ENCODE measurements around the gene GPM6B.

Gene GPM6B

GRCh38 chrX:13816643-13817627 is at the start of gene GPM6B:
Gene GPM6B (minus strand): TSS chrX:13817093. CDS start chrX:13816904, 189 bp downstream.
- no peak for DNase-seq

- no peak for DNase-seq
Observed at GRCh38 chrX:13864264-13864663, 47.4 kb upstream of the GPM6B start.

- DNase-seq: no peak
Observed at GRCh38 chrX:13863324-13863723, 46.4 kb upstream of the GPM6B start.

GRCh38 chrX:13859724-13860123 is 42.8 kb upstream of the GPM6B start:
- DNase-seq: no peak

GRCh38 chrX:13857804-13858203 is 40.9 kb upstream of the GPM6B start:
- no peak for DNase-seq

GRCh38 chrX:13855689-13856450 is 39.0 kb upstream of the GPM6B start:
- no peak for DNase-seq

GRCh38 chrX:13854003-13854402 is 37.1 kb upstream of the GPM6B start:
- DNase-seq: no peak

GRCh38 chrX:13852001-13852695 is 35.3 kb upstream of the GPM6B start:
- no peak for DNase-seq

GRCh38 chrX:13845721-13846378 is 29.0 kb upstream of the GPM6B start:
- no peak for DNase-seq

GRCh38 chrX:13843150-13843721 is 26.3 kb upstream of the GPM6B start:
- no peak for DNase-seq

GRCh38 chrX:13840121-13840520 is 23.2 kb upstream of the GPM6B start:
- no peak for DNase-seq

GRCh38 chrX:13837290-13837745 is 20.4 kb upstream of the GPM6B start:
- DNase-seq: no peak

GRCh38 chrX:13836575-13836974 is 19.7 kb upstream of the GPM6B start:
- no peak for DNase-seq

- no peak for DNase-seq
Observed at GRCh38 chrX:13835825-13836224, 18.9 kb upstream of the GPM6B start.

- DNase-seq: no peak
Observed at GRCh38 chrX:13834355-13834754, 17.5 kb upstream of the GPM6B start.

GRCh38 chrX:13829983-13830382 is 13.1 kb upstream of the GPM6B start:
- no peak for DNase-seq

- no peak for DNase-seq
Observed at GRCh38 chrX:13828392-13828791, 11.5 kb upstream of the GPM6B start.

GRCh38 chrX:13827298-13828090 is 10.6 kb upstream of the GPM6B start:
- DNase-seq: no peak

GRCh38 chrX:13826770-13827169 is 9.9 kb upstream of the GPM6B start:
- DNase-seq: no peak

- no peak for DNase-seq
Observed at GRCh38 chrX:13825178-13825762, 8.4 kb upstream of the GPM6B start.

GRCh38 chrX:13824746-13825145 is 7.9 kb upstream of the GPM6B start:
- no peak for DNase-seq
